ENCODE measurements around the gene FGR. TPM values are rescaled to one million over a fixed set of nuclear protein-coding genes. Genes with fewer than 3 reads are reported as not detected.
"Not testable (repeated sequence)": the region's sequence is repeated elsewhere in the genome, so short reads cannot be mapped to it uniquely, and the experiment has no call there.

Gene FGR
- total RNA-seq, 1 experiment from 2014 or later: not detected

- DNase-seq (ENCODE audit: low read depth): no peak
Measured at GRCh38 chr1:27660300-27660835, 25.4 kb upstream of the FGR start.

GRCh38 chr1:27659497-27660299, 24.7 kb upstream of the FGR start:
- DNase-seq (ENCODE audit: low read depth): no peak

GRCh38 chr1:27658951-27659496, 24.0 kb upstream of the FGR start:
- peak; percentile 60 for DNase-seq (ENCODE audit: low read depth)

GRCh38 chr1:27656157-27656893, 21.3 kb upstream of the FGR start:
- peak; percentile 52 for DNase-seq (ENCODE audit: low read depth)

- no peak for DNase-seq (ENCODE audit: low read depth)
Measured at GRCh38 chr1:27655151-27655937, 20.4 kb upstream of the FGR start.

- DNase-seq (ENCODE audit: low read depth): no peak
Measured at GRCh38 chr1:27652111-27652864, 17.3 kb upstream of the FGR start.

- peak; percentile 83 for DNase-seq (ENCODE audit: low read depth)
Measured at GRCh38 chr1:27650539-27651175, 15.7 kb upstream of the FGR start.

GRCh38 chr1:27650171-27650538, 15.2 kb upstream of the FGR start:
- DNase-seq (ENCODE audit: low read depth): no peak

GRCh38 chr1:27649306-27649635, 14.3 kb upstream of the FGR start:
- DNase-seq (ENCODE audit: low read depth): no peak

GRCh38 chr1:27648602-27649305, 13.8 kb upstream of the FGR start:
- DNase-seq (ENCODE audit: low read depth): no peak

- no peak for DNase-seq (ENCODE audit: low read depth)
Measured at GRCh38 chr1:27647328-27647727, 12.3 kb upstream of the FGR start.

- DNase-seq (ENCODE audit: low read depth): no peak
Measured at GRCh38 chr1:27646676-27647075, 11.7 kb upstream of the FGR start.

- no peak for DNase-seq (ENCODE audit: low read depth)
Measured at GRCh38 chr1:27645071-27645415, 10.1 kb upstream of the FGR start.

- DNase-seq (ENCODE audit: low read depth): no peak
Measured at GRCh38 chr1:27644369-27645070, 9.5 kb upstream of the FGR start.

- no peak for DNase-seq (ENCODE audit: low read depth)
Measured at GRCh38 chr1:27643600-27644368, 8.8 kb upstream of the FGR start.

GRCh38 chr1:27640514-27640913, 5.5 kb upstream of the FGR start:
- DNase-seq (ENCODE audit: low read depth): not testable (repeated sequence)

GRCh38 chr1:27638805-27639204, 3.8 kb upstream of the FGR start:
- DNase-seq (ENCODE audit: low read depth): no peak

- no peak for DNase-seq (ENCODE audit: low read depth)
Measured at GRCh38 chr1:27638047-27638734, 3.2 kb upstream of the FGR start.

Measured in HT1080 (cell line).